Measurements from ENCODE around the gene EPN2. TPM values are rescaled to one million over a fixed set of nuclear protein-coding genes. Genes with fewer than 3 reads are reported as not detected.

The EPN2 gene
- total and polyA plus RNA-seq, 10 of the 15 experiments (the other 5 are each of a cell fraction or from before 2014, with no cell fraction given), result 0.26 to 8.4 (median 4.7) TPM

GRCh38 chr17:19362277-19363113, 125.3 kb downstream of the EPN2 start, which contains the start of gene B9D1 (continued):
- TF ChIP-seq RELB (IDR thresholded peaks at IDR 0.05; ENCODE audit: low read depth) (no peak), SREBF2 (IDR thresholded peaks at IDR 0.05; ENCODE audit: low read length) (no peak), SIN3A (IDR thresholded peaks at IDR 0.05; ENCODE audit: low read depth, low read length) (0 out of 2 replicates have a peak, but pooled peaks have one; percentile 53), BCL11A (IDR thresholded peaks at IDR 0.05; ENCODE audit: low read depth, low read length) (no peak), BMI1 (IDR thresholded peaks at IDR 0.05; ENCODE audit: borderline replicate concordance) (peak; percentile 95), BCL3 (IDR thresholded peaks at IDR 0.05; ENCODE audit: borderline replicate concordance, insufficient read depth, low read depth, low read length, poor library complexity, severe bottlenecking) (no peak), ZZZ3 (IDR thresholded peaks at IDR 0.05; ENCODE audit: control insufficient read depth, insufficient read length, low read depth) (no peak), STAT1 (conservative IDR thresholded peaks at IDR 0.05) (no peak), MEF2B (IDR thresholded peaks at IDR 0.05; ENCODE audit: partially characterized antibody, poor library complexity, severe bottlenecking) (peak; percentile 82), ASH2L (IDR thresholded peaks at IDR 0.05; ENCODE audit: borderline replicate concordance, low read depth) (no peak), ZNF274 (IDR thresholded peaks at IDR 0.05; ENCODE audit: insufficient read depth, insufficient read length) (no peak), RAD21 (IDR thresholded peaks at IDR 0.05; ENCODE audit: insufficient read depth, low read depth, low read length) (peak; percentile 93), SMARCA5 (IDR thresholded peaks at IDR 0.05) (peak; percentile 89), NBN (IDR thresholded peaks at IDR 0.05) (peak; percentile 70), MYB (IDR thresholded peaks at IDR 0.05; ENCODE audit: borderline replicate concordance, low read depth, low read length) (0 out of 2 replicates have a peak, but pooled peaks have one; percentile 4), RFX5 (IDR thresholded peaks at IDR 0.05; ENCODE audit: low read depth, low read length) (peak; percentile 96), ATF3 (IDR thresholded peaks at IDR 0.05; ENCODE audit: borderline replicate concordance, extremely low read depth, low read depth, low read length) (no peak), POU2F2 (IDR thresholded peaks at IDR 0.05; ENCODE audit: borderline replicate concordance, low read depth, low read length) (peak; percentile 41; the same call in 1 of the 3 replicates), SIX5 (IDR thresholded peaks at IDR 0.05; ENCODE audit: low read depth, low read length, severe bottlenecking) (no peak), SMC3 (IDR thresholded peaks at IDR 0.05; ENCODE audit: borderline replicate concordance, low read length) (peak; percentile 86), CHD2 (IDR thresholded peaks at IDR 0.05; ENCODE audit: borderline replicate concordance, low read depth, low read length) (peak; percentile 31; the same call in 1 of the 2 replicates)
- TF ChIP-seq, protein P1, sequence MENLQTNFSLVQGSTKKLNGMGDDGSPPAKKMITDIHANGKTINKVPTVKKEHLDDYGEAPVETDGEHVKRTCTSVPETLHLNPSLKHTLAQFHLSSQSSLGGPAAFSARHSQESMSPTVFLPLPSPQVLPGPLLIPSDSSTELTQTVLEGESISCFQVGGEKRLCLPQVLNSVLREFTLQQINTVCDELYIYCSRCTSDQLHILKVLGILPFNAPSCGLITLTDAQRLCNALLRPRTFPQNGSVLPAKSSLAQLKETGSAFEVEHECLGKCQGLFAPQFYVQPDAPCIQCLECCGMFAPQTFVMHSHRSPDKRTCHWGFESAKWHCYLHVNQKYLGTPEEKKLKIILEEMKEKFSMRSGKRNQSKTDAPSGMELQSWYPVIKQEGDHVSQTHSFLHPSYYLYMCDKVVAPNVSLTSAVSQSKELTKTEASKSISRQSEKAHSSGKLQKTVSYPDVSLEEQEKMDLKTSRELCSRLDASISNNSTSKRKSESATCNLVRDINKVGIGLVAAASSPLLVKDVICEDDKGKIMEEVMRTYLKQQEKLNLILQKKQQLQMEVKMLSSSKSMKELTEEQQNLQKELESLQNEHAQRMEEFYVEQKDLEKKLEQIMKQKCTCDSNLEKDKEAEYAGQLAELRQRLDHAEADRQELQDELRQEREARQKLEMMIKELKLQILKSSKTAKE (IDR thresholded peaks at IDR 0.05; ENCODE audit: low read depth, poor library complexity, severe bottlenecking), result no peak

All from GM12878 (cell line).